Activated CD8-positive, alpha-beta memory T cell treated with anti-CD3 and anti-CD28 coated beads, Interleukin-2, amount 50 U/mL, for 24 hours (primary cell): Measurements from ENCODE around the gene GABPA.
"Not testable (repeated sequence)": the region's sequence is repeated elsewhere in the genome, so short reads cannot be mapped to it uniquely, and the experiment has no call there.

Experiments
- DNase-seq: peaks from one replicate; pipeline ENCODE4 v3.0.0-alpha.2; 2020; ENCODE audit errors: extremely low read depth

GABPA gene

GRCh38 chr21:25734904-25735645 lies at the start of gene GABPA, which contains the start of gene ATP5PF:
TSS of gene GABPA (plus strand) at chr21:25734972. CDS start at chr21:25741599, 6,627 bp downstream.
TSS of gene ATP5PF (minus strand) at chr21:25734904. CDS start at chr21:25729794, 5,110 bp downstream.
- peak; percentile 96 for DNase-seq

GRCh38 chr21:25687787-25688186 lies 47.0 kb upstream of the GABPA start:
- no peak for DNase-seq

DNA sequence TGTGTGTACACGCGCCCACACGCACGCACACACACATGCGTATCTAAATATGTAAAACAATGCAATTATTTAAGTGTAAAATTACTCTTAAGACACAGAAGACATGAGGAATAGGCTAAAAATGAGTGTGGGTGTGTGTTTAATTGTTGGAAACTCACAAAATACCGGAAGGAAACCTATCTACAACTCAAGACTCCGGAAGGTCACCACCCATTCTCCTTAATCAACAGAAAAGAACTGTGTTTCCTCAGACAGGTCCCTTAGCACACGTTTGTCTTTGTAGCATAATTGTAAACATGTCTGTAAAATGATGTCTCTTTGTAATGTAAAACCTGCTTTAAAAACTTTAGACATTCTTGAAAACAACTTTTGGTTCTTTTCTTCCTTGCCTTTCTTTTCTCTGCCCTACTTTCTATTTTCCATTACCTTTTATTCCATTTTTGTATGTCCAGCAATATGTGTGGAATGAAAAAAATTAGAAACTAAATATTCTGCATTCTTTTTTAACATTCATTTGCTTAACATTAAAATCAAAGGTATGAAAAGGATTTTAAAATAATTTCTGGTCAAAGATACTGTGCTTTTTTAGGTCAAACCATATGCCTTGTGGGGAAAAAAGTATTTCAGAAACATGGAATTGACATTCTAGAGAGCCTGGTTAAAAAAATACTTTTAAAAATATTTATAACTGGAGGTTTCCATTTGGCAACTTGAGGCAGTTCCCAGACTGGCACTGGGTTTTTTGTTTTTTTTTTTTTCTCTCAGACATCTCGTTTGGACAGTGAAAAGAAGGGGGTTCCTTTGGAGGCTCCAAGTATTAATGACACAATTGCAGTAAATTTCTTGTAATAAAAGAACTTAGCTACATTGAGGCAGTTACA lies 46.3 kb upstream of the GABPA start:
- no peak for DNase-seq

DNA sequence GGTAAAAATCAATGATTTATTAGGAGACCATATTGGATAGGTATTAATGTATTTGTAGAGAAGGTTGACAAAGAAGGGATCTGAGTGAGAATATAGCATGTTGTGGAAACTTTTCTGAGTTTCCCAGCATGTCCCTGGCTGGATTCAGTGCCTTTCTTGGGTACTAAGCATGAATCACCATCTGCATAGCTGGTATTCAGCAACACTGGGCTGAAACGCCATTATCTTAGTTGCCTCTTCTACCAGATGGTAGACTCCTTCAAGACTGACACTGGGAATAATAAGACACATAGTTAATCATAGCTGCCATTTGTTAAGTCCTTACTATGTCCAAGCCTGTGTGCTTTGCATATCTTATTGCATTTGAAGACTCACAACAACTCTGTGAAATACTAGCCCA lies 45.5 kb upstream of the GABPA start:
- no peak for DNase-seq

- DNase-seq = no peak
Measured at GRCh38 chr21:25691976-25692375, 42.8 kb upstream of the GABPA start.

GRCh38 chr21:25695461-25695860 lies 39.3 kb upstream of the GABPA start:
- not testable (repeated sequence) for DNase-seq

DNA sequence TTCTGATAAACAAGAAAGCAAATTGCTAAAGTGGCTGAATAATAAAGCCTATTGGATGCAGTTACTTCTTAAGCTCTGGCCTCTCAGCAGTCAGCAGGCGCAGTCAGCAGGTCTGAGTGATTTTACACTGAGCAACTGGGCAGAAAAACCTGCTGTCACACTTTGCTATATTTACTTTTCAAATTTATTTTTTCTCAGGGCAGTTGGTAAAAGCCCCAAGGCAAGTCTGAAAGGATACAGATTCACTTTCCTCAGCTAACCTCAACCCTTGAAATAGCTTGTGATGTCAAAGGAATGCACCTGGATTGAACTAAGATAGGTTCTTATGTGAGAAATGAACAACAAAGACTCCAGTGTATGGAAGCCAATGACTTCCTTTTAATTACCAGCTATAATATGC lies 34.0 kb upstream of the GABPA start:
- no peak for DNase-seq

- no peak for DNase-seq
Measured at GRCh38 chr21:25701529-25701928, 33.2 kb upstream of the GABPA start.

- no peak for DNase-seq
Measured at GRCh38 chr21:25708467-25709065, 26.2 kb upstream of the GABPA start.

- DNase-seq = no peak
Measured at GRCh38 chr21:25709684-25710265, 25.0 kb upstream of the GABPA start.

- DNase-seq = no peak
Measured at GRCh38 chr21:25710550-25710949, 24.2 kb upstream of the GABPA start.

DNA sequence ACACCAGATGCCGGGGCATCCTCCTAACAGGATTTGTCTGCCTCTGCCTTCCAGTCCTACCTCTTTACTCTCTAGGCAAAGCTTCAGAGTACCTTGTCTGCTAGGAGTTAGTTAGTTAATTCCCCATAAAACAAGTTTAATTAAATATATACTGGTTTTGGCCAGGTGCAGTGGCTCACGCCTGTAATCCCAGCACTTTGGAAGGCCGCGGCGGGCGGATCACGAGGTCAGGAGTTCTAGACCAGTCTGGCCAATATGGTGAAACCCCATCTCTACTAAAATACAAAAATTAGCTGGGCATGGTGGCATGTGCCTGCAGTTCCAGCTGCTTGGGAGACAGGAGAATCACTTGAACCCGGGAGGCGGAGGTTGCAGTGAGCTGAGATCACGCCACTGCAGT lies 20.7 kb upstream of the GABPA start:
- DNase-seq = not testable (repeated sequence)

DNA sequence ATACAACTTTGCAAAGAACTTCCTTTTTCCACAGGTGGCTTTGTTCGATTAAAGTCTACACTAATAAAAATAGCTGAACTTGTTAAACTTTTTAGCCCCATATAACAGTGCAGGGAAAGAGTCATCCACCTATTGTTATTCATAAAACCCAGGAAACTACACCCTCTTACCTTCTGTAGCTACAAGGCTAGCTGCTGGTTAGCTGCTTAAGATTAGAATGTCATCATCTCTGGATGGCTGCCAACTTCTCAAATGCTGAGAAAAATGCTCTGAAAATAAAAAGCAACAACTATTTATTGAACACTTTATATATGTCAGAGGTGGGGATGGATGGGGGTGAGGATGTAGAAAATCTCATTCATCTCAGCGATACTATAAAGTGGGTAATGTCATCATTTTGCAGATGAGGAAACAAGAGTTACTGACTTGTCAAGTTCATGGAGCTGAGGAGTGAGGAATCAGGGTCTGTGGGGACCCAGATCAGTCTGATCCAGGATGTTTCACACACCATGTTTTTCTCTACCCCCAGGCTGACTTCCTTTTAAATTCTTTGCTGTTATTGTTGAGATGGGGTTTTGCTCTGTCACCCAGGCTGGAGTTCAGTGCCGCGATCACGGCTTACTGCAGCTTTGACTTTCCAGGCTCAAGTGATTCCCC lies 17.2 kb upstream of the GABPA start:
- DNase-seq = no peak

DNA sequence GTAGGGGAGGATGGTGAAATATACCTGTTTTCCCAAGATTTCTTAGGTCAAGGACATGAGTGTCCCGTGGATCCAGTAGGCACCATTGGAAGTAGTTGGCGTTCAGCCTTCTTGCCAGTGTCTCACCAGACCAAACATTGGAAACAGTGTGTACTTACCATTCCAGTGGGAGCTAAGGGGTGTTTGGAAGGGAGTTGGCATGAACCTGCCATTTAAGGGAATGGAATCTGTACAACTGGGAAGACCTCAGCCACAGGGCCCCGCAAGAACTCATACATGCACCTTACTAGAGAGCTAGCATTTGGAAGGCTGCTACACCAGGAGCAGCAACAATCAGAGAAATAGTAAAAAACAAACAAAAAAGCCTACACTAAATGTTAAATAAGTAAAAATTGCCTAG lies 12.8 kb upstream of the GABPA start:
- no peak for DNase-seq

- DNase-seq = no peak
Measured at GRCh38 chr21:25722631-25723030, 12.1 kb upstream of the GABPA start.

- no peak for DNase-seq
Measured at GRCh38 chr21:25732091-25732760, 2.5 kb upstream of the GABPA start.

DNA sequence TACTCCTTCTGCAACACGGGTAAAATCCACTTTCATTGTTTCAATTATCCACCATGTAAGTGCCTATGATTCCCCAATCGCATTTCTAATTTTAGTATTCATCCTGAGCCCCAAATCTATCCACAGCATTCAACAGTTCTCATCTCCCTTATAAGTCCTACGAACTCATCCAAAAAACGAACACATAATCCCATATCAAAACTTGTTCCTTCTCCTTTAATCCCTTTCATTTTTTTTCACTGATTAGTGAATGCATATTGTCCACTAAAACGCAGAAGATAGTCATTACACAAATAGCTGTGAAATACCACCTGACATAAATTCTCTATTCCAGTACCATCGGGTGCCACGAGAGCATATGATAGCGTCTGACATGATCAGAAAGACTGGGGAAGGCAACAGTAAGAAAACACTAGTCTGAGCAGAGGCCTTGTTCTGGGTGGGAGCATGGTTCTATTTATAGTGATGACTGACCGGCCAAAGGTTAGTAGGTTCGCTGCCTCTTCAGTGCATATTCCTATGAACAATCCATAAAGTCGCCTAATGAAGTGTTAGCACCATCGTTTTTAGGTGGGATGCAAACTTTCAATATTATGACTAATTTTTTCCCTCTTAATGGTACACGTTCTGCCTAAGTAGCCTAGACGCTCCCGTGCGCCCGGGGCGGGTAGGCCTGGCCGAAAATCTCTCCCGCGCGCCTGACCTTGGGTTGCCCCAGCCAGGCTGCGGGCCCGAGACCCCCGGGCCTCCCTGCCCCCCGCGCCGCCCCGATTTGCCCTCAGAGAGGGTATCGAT lies 716 bp upstream of the GABPA start:
- peak; percentile 3 for DNase-seq

- DNase-seq = no peak
Measured at GRCh38 chr21:25734654-25734903, 193 bp upstream of the GABPA start.

DNA sequence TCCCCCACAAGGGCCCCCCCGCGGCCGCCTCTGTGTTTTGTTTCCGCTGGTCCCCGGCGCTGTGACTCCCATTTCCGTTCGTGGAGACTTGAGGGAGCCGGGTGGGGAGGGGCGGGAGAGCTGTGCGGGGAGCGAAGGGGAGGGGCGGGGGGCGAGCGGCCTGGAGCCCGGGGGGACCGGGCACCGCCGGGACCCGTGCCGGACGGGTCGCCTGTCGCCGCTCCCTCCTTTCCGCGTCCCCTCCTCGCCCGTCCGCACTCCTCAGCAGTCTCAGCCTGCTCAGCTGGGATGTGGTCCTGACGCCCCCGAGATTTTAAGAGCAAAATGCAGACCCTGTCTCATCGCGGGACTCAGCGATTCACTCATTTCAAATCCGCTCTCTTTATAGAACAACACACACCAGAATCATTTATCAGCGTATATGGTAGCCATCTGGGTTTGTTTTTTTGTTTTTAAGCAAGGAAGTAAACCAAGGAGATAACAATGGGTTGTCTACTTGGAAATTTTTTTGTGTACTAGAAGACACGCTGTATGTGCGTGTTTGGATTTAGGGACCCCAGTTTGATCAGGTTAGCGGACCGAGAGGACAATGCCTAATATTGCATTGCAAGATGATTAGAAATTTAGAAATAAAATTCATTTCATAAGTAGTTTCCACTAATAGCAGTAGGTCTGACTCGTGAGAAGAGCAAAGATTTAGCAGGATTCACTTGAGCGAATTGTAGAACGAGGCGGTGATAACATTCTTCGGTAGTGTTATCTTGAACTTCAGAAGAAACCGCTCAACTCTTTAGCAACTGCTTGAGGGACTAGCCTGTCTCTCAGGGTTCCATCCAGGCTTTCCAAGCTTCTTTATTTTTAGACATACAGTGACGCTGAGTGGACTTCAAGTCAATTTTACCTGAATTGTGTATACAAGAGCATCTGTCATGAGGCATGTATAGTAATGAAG lies 1.1 kb downstream of the GABPA start:
- DNase-seq = peak; percentile 53
